ENCODE data around the gene RGS13.

- TF ChIP-seq SUZ12 (IDR thresholded peaks at IDR 0.05; ENCODE audit: extremely low read depth, insufficient read depth, insufficient read length) (no peak), YY1 (IDR thresholded peaks at IDR 0.05; ENCODE audit: insufficient read depth, insufficient read length) (no peak), ZNF274 (IDR thresholded peaks at IDR 0.05; ENCODE audit: low read depth, low read length) (no peak)
Measured at GRCh38 chr1:192689459-192689858, 53.5 kb downstream of the RGS13 start.
